SU-DHL-6 (cell line): ENCODE measurements around the gene MCTS1.
"Not testable (repeated sequence)": the region's sequence is repeated elsewhere in the genome, so short reads cannot be mapped to it uniquely, and the experiment has no call there.

ENCODE experiments used
- H2AFZ ChIP-seq: fragments of 200-600 bp; sonication (generic); 2 replicates; pipeline ENCODE4 v1.6.1; 2014; ENCODE audit warnings: low read depth, mild to moderate bottlenecking, moderate library complexity, mixed read lengths, antibody characterized with exemption, low read length; ENCODE audit not compliant: severe bottlenecking
- H3F3A ChIP-seq: fragments of 200-600 bp; shearing (Covaris generic); 2 replicates; pipeline ENCODE4 v1.6.0; 2016; ENCODE audit warnings: antibody characterized with exemption, mild to moderate bottlenecking; ENCODE audit not compliant: insufficient read depth
- H3K27ac ChIP-seq: fragments of 200-600 bp; sonication (generic); 2 replicates; pipeline ENCODE4 v1.5.1; 2016; ENCODE audit warnings: low read depth, mild to moderate bottlenecking, low read length, moderate library complexity, mixed read lengths
- H3K27me3 ChIP-seq: fragments of 200-600 bp; sonication (generic), shearing (Covaris generic); 2 replicates; pipeline ENCODE4 v1.6.0; 2014; ENCODE audit warnings: mild to moderate bottlenecking, low read length
- H3K36me3 ChIP-seq: fragments of 200-600 bp; sonication (generic); 2 replicates; pipeline ENCODE4 v1.6.1; 2014; ENCODE audit warnings: mild to moderate bottlenecking, low read length, mixed read lengths
- H3K4me2 ChIP-seq: fragments of 300-600, 200-600 bp; shearing (Covaris generic), sonication (generic); 2 replicates; pipeline ENCODE4 v1.6.0; 2014; ENCODE audit warnings: low read length, low read depth, mild to moderate bottlenecking; ENCODE audit not compliant: poor library complexity, severe bottlenecking
- H3K4me3 ChIP-seq: fragments of 200-600 bp; sonication (generic); 2 replicates; pipeline ENCODE4 v1.5.1; 2014; ENCODE audit warnings: antibody characterized with exemption, low read length, mild to moderate bottlenecking, mixed read lengths; ENCODE audit not compliant: insufficient read depth, poor library complexity, severe bottlenecking
- H3K79me2 ChIP-seq: fragments of 200-600 bp; sonication (generic); 2 replicates; pipeline ENCODE4 v1.6.1; 2014; ENCODE audit warnings: mild to moderate bottlenecking, low read length, moderate library complexity; ENCODE audit not compliant: insufficient read depth
- H3K9ac ChIP-seq: fragments of 200-600 bp; sonication (generic); 2 replicates; pipeline ENCODE4 v1.7.0; 2014; ENCODE audit warnings: mild to moderate bottlenecking, low read length
- H3K9me2 ChIP-seq: fragments of 200-600 bp; sonication (generic); replicated peaks from 2 replicates; pipeline ENCODE4 v1.6.1; 2014; ENCODE audit warnings: low read length; ENCODE audit not compliant: insufficient read depth
- H3K9me3 ChIP-seq: fragments of 200-600 bp; sonication (generic); 2 replicates; pipeline ENCODE4 v1.6.1; 2014; ENCODE audit warnings: low read length, mixed read lengths; ENCODE audit not compliant: insufficient read depth
- H4K20me1 ChIP-seq: fragments of 200-600 bp; sonication (generic); 2 replicates; pipeline ENCODE4 v1.6.1; 2014; ENCODE audit warnings: low read depth, mild to moderate bottlenecking, antibody characterized with exemption, low read length, moderate library complexity, mixed read lengths
- EZH2phosphoT487 ChIP-seq: fragments of 200-600 bp; sonication (generic), shearing (Covaris generic); conservative IDR thresholded peaks from 2 replicates; pipeline ENCODE4 v1.6.1; 2018; ENCODE audit warnings: mild to moderate bottlenecking, antibody characterized with exemption, low read length, moderate library complexity, mixed read lengths
- TF ChIP-seq, protein P1 (sequence below): fragments of 200-600 bp; sonication (generic); IDR thresholded peaks from one replicate; pipeline ENCODE4 v1.5.1; 2017; ENCODE audit warnings: antibody characterized with exemption, mild to moderate bottlenecking, low read length, moderate library complexity; ENCODE audit not compliant: insufficient read depth, poor library complexity, severe bottlenecking

Gene MCTS1

DNA sequence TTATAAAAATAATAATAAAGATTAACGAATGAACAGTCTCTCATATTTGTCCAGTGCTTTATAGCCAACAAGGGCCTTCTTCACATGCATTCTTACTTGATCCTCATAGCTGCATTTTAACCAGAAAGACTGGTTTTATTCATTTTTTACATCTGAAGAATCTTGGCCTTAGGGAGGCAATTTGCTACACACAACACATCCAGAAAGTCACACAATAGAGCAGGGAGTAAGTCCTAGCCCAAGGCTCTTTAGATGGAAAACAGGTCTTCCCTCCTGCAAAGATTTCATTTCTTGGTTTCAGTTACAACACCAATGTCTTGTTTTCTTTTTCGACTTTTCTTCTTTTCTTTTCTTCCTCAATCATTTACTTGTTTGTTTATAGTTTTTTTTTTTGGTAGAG lies 39.0 kb downstream of the MCTS1 start:
- TF ChIP-seq, protein P1, sequence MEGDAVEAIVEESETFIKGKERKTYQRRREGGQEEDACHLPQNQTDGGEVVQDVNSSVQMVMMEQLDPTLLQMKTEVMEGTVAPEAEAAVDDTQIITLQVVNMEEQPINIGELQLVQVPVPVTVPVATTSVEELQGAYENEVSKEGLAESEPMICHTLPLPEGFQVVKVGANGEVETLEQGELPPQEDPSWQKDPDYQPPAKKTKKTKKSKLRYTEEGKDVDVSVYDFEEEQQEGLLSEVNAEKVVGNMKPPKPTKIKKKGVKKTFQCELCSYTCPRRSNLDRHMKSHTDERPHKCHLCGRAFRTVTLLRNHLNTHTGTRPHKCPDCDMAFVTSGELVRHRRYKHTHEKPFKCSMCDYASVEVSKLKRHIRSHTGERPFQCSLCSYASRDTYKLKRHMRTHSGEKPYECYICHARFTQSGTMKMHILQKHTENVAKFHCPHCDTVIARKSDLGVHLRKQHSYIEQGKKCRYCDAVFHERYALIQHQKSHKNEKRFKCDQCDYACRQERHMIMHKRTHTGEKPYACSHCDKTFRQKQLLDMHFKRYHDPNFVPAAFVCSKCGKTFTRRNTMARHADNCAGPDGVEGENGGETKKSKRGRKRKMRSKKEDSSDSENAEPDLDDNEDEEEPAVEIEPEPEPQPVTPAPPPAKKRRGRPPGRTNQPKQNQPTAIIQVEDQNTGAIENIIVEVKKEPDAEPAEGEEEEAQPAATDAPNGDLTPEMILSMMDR = no peak
- no peak for TF ChIP-seq EZH2phosphoT487
- H3K4me3 ChIP-seq = no peak overlapping the region

GRCh38 chrX:120647127-120647526 lies 43.2 kb downstream of the MCTS1 start:
- no peak overlapping the region for H3K9ac ChIP-seq
- no peaks in the 10 kb centered on the region for H3K79me2 ChIP-seq
- H3K9me3 ChIP-seq = no peaks in the 10 kb centered on the region
- no peaks in the 10 kb centered on the region for H3K27me3 ChIP-seq
- H3K4me3 ChIP-seq = no peak overlapping the region
- TF ChIP-seq, protein P1 = no peak
- no peak for TF ChIP-seq EZH2phosphoT487
- no peak overlapping the region for H3K4me2 ChIP-seq
- H3K36me3 ChIP-seq = no peaks in the 10 kb centered on the region
- H3F3A ChIP-seq = no peaks in the 10 kb centered on the region
- H2AFZ ChIP-seq = no peak overlapping the region
- no peaks in the 10 kb centered on the region for H3K9me2 ChIP-seq
- no peak overlapping the region for H3K27ac ChIP-seq
- H4K20me1 ChIP-seq = no peaks in the 10 kb centered on the region

More for the DNA sequence above, 39.0 kb downstream of the MCTS1 start:
- Histone ChIP-seq H3K79me2 (no peaks in the 10 kb centered on the region), H3K4me2 (no peak overlapping the region), H3K27ac (no peak overlapping the region), H3K9ac (no peak overlapping the region), H3K9me2 (no peaks in the 10 kb centered on the region), H3K9me3 (no peaks in the 10 kb centered on the region), H3F3A (no peaks in the 10 kb centered on the region; the same call in 1 of the 2 replicates), H2AFZ (no peak overlapping the region), H3K36me3 (no peaks in the 10 kb centered on the region), H4K20me1 (no peaks in the 10 kb centered on the region), H3K27me3 (no peaks in the 10 kb centered on the region)

GRCh38 chrX:120652256-120652655 lies 48.4 kb downstream of the MCTS1 start:
- not testable (repeated sequence) for H2AFZ ChIP-seq, H3K27me3 ChIP-seq, H3F3A ChIP-seq, H3K9ac ChIP-seq, H3K27ac ChIP-seq, H3K4me3 ChIP-seq, H3K79me2 ChIP-seq, H3K9me3 ChIP-seq, H3K9me2 ChIP-seq, H3K36me3 ChIP-seq, H3K4me2 ChIP-seq, H4K20me1 ChIP-seq

DNA sequence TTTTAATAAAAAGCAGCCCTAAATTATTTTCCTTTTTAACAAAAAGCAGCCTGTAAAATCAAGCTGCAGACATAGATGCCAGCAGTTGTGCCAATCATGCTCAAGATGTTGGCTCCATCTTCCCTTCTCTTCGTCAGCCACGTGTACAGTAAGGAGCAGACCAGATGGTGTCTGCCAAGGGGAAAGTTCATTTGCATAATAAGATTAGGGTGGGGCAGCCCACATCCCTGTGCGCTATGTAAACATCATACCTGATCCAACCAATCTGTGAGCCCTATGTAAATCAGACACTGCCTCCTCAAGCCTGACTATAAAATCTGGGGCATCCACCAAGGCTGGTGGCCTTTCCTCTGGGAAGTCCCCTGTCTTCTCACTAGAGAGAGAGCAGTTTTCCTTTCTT lies 49.1 kb downstream of the MCTS1 start:
- Histone ChIP-seq H3K9me3 (no peaks in the 10 kb centered on the region), H3K9me2 (no peaks in the 10 kb centered on the region), H4K20me1 (no peaks in the 10 kb centered on the region), H3K36me3 (no peaks in the 10 kb centered on the region), H2AFZ (no peak overlapping the region), H3K9ac (no peak overlapping the region), H3K4me3 (no peak overlapping the region), H3K27me3 (no peaks in the 10 kb centered on the region), H3K27ac (no peak overlapping the region), H3K4me2 (no peak overlapping the region), H3K79me2 (no peaks in the 10 kb centered on the region), H3F3A (no peaks in the 10 kb centered on the region)
- TF ChIP-seq EZH2phosphoT487 = no peak
- TF ChIP-seq, protein P1 = no peak
